Skin epidermis (tissue), 12 donors: ENCODE measurements around the gene TTC28.
A peak's percentile ranks its signal among the peaks of the same experiment; 100 is the strongest.
"Not testable (repeated sequence)": the region's sequence is repeated elsewhere in the genome, so short reads cannot be mapped to it uniquely, and the experiment has no call there.

Experiments used
- H3K27ac ChIP-seq, 21 experiments: fragments of 200-600 bp; sonication (generic) in 11 of 21; one replicate each; pipeline ENCODE4 v1.5.0; 2020; ENCODE audit warnings: mild to moderate bottlenecking in 3 of 21, inconsistent platforms in 2 of 21, moderate library complexity in 2 of 21
- H3K4me3 ChIP-seq, 7 experiments: fragments of 200-600 bp; sonication (generic) in 2 of 7; one replicate each; pipeline ENCODE4 v1.5.0; 2020; ENCODE audit warnings: inconsistent platforms in 2 of 7, mild to moderate bottlenecking in 2 of 7, moderate library complexity in 1 of 7

The TTC28 gene

DNA sequence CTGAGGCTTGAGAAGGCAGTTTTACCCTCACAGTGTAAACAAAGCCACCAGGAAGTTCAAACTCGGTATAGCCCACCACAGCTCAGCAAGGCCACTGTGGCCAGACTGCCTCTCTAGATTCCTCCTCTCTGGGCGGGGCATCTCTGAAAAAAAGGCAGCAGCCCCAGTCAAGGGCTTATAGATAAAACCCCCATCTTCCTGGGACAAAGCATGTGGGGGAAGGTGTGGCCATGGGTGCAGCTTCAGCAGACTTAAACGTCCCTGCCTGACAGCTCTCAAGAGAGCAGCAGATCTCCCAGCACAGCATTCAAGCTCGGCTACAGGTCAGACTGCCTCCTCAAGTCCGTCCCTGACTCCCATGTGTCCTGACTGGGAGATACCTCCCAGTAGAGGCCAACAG is 69.7 kb downstream of the TTC28 start:
- Histone ChIP-seq H3K27ac (no peak overlapping the region), H3K4me3 (no peak overlapping the region)

DNA sequence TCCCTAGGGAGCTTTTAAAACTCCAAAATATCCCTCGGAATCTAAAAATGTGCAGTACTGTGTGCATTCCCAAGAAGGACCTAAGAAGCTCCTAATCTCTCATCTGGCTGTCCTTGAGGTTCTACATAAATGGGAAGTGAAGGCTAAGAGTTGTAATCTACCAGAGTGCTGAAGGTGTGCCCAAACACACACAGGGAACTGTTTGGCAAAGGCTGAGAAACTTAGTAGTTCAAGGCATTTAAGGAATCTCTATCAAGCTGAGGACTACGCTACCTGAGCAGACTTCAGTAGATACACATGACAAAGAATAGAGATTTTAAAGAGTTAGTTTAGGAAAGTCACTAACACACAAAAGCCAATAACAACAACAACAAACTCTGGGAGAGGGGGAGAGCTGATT is 71.1 kb downstream of the TTC28 start:
- no peak overlapping the region for H3K4me3 ChIP-seq
- no peak overlapping the region for H3K27ac ChIP-seq

- Histone ChIP-seq H3K27ac (peak overlapping the region in 1 of 21 experiments; percentile 60), H3K4me3 (no peak overlapping the region)
These were observed 71.8 kb downstream of the TTC28 start for GRCh38 chr22:28607795-28608194.

DNA sequence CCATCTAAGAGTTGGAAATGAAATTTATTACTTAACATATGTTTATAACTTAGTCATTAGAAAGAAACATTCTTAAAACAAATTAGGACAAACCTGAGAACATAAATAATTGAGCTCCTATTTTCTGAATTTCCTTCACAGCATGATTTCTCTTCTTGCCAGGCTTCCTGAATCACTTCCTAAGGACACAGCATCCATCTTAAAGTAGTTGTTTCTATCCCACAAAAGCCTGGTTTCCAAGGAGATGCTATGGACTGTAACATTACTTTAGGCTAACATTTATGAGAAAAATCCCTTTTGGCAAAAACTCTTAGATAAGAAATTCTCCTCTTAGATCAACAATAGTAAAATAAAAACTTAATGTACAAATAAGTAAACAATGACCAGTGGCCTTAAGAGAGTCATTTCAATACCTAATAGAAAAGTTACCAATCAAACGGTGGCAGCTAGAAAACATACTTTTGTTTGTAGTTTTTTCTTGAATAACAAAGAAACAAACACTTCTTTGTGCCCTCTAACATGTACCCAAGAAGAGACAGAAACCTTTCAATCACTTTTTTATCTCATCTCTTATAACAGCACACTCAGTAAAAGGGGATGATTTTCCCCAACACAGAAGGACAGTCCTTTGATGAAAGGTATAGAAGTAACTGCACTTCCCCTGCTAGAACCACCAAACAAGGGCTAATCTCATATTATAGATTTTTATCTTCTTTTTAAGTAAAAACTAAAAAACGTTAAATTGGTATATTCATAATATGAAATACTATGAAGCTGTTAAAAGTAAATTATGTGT is 74.5 kb downstream of the TTC28 start:
- H3K4me3 ChIP-seq, result no peak overlapping the region

DNA sequence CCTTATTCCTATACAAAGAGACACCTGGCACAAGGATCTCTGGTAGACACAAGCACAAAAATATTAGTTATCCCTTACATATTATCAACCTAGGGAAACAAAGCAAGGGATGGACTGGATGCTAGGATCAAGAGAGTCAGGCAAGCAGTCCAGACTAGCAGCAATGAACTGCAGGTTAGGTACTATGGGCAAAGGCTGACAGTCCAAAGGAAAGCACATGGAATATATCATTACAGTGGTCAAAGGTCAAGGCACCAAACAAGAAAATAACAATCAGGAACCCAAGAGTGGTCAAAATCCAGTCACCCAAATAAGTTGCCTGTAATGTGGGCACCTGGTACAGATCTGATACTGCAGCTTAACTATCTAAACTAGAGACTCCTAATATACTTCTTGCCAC is 77.7 kb downstream of the TTC28 start:
- Histone ChIP-seq H3K4me3 (no peak overlapping the region), H3K27ac (no peak overlapping the region)

More for the DNA sequence above, 74.5 kb downstream of the TTC28 start:
- no peak overlapping the region for H3K27ac ChIP-seq

- no peak overlapping the region for H3K27ac ChIP-seq
- H3K4me3 ChIP-seq, result no peak overlapping the region
These were observed 79.0 kb downstream of the TTC28 start for GRCh38 chr22:28600546-28601143.

- Histone ChIP-seq H3K4me3 (no peak overlapping the region), H3K27ac (no peak overlapping the region)
These were observed 79.9 kb downstream of the TTC28 start for GRCh38 chr22:28599693-28600092.

DNA sequence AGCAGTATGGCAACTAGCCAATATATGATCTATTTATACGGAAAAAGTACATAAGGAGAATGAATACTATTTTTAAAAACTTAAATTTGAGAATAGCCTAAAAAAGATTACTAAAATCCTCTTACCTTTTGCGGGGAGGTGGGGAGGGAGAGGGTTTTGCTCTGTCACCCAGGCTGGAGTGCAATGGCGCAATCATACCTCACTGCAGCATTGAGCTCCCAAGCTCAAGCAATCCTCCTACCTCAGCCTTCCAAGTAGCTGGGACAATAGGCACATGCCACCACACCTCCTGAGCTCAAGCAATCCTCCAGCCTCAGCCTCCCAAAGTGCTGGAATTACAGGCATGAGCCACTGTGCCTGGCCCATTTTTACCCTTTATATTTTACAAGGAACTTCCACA is 82.0 kb downstream of the TTC28 start:
- H3K4me3 ChIP-seq, result no peak overlapping the region

GRCh38 chr22:28594797-28595462 is 84.7 kb downstream of the TTC28 start:
- H3K27ac ChIP-seq, result no peak overlapping the region
- H3K4me3 ChIP-seq, result no peak overlapping the region

More for the DNA sequence above, 82.0 kb downstream of the TTC28 start:
- H3K27ac ChIP-seq, result no peak overlapping the region

- Histone ChIP-seq H3K4me3 (no peak overlapping the region), H3K27ac (no peak overlapping the region)
These were observed 85.4 kb downstream of the TTC28 start for GRCh38 chr22:28594076-28594796.

DNA sequence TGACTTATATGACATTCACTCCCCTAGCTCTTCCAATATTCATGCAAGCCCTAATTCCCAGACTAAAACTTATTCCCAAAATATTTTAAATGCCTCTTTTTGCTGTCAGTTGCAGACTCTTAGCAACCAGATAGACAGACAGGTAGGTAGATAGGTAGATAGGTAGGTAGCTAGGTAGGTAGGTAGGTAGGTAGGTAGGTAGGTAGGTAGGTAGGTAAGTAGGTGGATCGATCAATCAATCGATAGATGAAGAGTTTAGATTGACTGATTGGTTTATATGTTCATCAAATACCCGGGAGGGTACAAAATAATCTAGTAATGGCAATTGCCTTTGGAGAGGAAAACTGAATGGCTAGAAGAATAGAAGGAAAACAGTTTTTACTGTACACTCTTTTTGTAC is 86.3 kb downstream of the TTC28 start:
- no peak overlapping the region for H3K27ac ChIP-seq
- no peak overlapping the region for H3K4me3 ChIP-seq

- no peak overlapping the region for H3K27ac ChIP-seq
- H3K4me3 ChIP-seq, result no peak overlapping the region
These were observed 90.4 kb downstream of the TTC28 start for GRCh38 chr22:28589102-28589750.

GRCh38 chr22:28585324-28585723 is 94.3 kb downstream of the TTC28 start:
- Histone ChIP-seq H3K4me3 (no peak overlapping the region), H3K27ac (no peak overlapping the region)

- H3K27ac ChIP-seq, result peak overlapping the region in 1 of 21 experiments; percentile 3
These were observed 96.8 kb downstream of the TTC28 start for GRCh38 chr22:28582806-28583205.

DNA sequence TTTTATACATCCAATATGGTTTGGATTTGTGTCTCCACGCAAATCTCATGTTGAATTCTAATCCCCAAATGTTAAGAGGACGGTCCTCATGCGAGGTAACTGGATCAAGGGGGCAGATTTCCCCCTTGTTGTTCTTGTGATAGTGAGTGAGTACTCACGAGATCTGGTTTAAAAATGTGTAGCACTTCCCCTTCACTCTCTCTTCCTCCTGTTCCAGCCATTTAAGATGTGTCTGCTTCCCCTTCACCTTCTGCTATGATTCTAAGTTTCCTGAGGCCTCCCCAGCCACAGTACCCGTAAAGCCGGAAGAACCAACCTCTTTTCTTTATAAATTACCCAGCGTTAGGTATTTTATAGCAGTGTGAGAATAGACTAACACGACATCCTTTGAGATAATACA is 98.6 kb downstream of the TTC28 start:
- H3K27ac ChIP-seq, result no peak overlapping the region
- H3K4me3 ChIP-seq, result no peak overlapping the region

More at GRCh38 chr22:28582806-28583205, 96.8 kb downstream of the TTC28 start:
- no peak overlapping the region for H3K4me3 ChIP-seq

GRCh38 chr22:28576162-28576561 is 103.5 kb downstream of the TTC28 start:
- H3K4me3 ChIP-seq, result no peak overlapping the region
- H3K27ac ChIP-seq, result no peak overlapping the region

DNA sequence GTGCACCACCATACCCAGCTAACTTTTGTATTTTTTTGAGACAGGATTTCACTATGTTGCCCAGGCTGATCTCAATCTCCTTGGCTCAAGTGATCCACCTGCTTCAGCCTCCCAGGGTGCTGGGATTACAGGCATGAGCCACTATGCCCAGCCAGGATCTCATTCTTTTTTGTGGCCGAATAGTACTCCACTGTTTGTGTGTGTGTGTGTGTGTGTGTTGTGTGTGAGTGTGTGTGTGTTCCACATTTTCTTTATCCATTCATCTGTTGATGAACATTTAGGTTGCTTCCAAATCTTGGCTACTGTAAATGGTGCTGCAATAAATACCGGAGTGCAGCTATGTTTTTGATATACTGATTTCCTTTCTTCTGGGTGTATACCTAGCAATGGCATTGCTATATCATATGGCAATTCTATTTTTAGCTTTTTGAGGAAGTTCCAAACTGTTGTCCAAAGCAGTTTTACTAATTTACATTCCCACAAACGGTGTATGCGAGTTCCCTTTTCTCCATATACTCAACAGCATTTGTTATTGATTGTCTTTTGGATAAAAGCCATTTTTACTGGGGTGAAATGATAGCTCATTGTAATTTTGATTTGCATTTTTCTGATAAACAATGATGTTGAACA is 105.4 kb downstream of the TTC28 start:
- Histone ChIP-seq H3K27ac (no peak overlapping the region), H3K4me3 (no peak overlapping the region)

- no peak overlapping the region for H3K4me3 ChIP-seq
- H3K27ac ChIP-seq, result no peak overlapping the region
These were observed 108.8 kb downstream of the TTC28 start for GRCh38 chr22:28570696-28571373.

- H3K4me3 ChIP-seq, H3K27ac ChIP-seq: not testable (repeated sequence)
These were observed 110.7 kb downstream of the TTC28 start for GRCh38 chr22:28568974-28569373.
